ENCODE measurements around the gene VSNL1.

Gene VSNL1

GRCh38 chr2:17682098-17682857 is 141.8 kb downstream of the VSNL1 start:
- H3K4me3 ChIP-seq (ENCODE audit: low read depth in 1 of 2, low read length in 2 of 2): no peak overlapping the region
- H3K4me1 ChIP-seq (ENCODE audit: control insufficient read depth in 1 of 2, insufficient read depth in 2 of 2, low read length in 2 of 2): no peaks in the 10 kb centered on the region
- H3K36me3 ChIP-seq (ENCODE audit: control insufficient read depth in 1 of 2, insufficient read depth in 2 of 2, low read length in 2 of 2): peaks cover 13 to 18% of the 10 kb centered on the region in 2 donors
- no peak overlapping the region for H3K27ac ChIP-seq (ENCODE audit: low read length)
- no peaks in the 10 kb centered on the region for H3K27me3 ChIP-seq (ENCODE audit: low read depth, low read length)
- H3K9me3 ChIP-seq (ENCODE audit: control insufficient read depth in 1 of 2, low read length in 2 of 2): no peaks in the 10 kb centered on the region

DNA sequence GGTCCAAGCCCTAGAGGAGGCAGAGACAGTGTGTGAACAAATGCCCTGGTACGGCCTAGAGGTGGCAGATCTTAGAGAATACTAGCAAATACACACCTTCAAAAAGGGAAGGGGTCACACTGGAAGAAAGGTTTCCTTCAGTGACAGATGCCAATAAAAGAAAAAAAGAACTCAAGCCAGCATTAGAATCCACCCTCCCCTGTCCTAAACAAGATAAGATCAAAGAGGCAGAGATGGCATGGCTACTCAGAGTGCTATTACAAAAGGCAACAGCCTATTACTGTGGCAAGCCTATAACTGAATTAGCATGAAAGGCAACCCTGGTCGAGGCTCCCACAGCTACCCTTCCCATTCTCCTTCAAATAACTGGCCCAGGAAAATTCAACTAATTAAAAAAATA is 143.5 kb downstream of the VSNL1 start:
- Histone ChIP-seq H3K36me3 (ENCODE audit: control insufficient read depth in 1 of 2, insufficient read depth in 2 of 2, low read length in 2 of 2) (peaks cover 5 to 20% of the 10 kb centered on the region in 2 donors), H3K4me1 (ENCODE audit: control insufficient read depth in 1 of 2, insufficient read depth in 2 of 2, low read length in 2 of 2) (no peaks in the 10 kb centered on the region), H3K27ac (ENCODE audit: low read length) (no peak overlapping the region), H3K9me3 (ENCODE audit: control insufficient read depth in 1 of 2, low read length in 2 of 2) (no peaks in the 10 kb centered on the region), H3K4me3 (ENCODE audit: low read depth in 1 of 2, low read length in 2 of 2) (no peak overlapping the region), H3K27me3 (ENCODE audit: low read depth, low read length) (no peaks in the 10 kb centered on the region)

DNA sequence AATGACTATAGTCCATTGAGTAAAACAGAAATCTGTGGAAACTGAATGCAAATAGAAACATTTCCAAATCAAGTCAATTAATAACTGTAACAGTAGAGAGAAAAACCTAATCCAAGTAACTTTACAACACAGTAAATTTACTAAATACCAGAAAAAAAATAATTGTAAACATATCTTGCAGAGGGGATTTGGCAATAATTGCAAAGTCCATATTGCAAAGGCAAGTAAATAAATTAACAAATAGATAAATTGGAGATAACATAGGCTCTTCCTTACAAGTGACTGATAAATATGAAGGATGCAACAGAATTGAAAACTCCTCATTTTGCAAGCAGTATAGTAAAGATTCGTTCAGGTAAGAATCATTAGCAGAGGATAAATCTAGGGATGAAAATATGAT is 148.1 kb downstream of the VSNL1 start:
- H3K4me3 ChIP-seq (ENCODE audit: low read depth in 1 of 2, low read length in 2 of 2): no peak overlapping the region
- H3K9me3 ChIP-seq (ENCODE audit: control insufficient read depth in 1 of 2, low read length in 2 of 2): no peaks in the 10 kb centered on the region
- no peak overlapping the region for H3K27ac ChIP-seq (ENCODE audit: low read length)
- no peaks in the 10 kb centered on the region for H3K4me1 ChIP-seq (ENCODE audit: control insufficient read depth in 1 of 2, insufficient read depth in 2 of 2, low read length in 2 of 2)
- peaks cover 6 to 16% of the 10 kb centered on the region in 2 donors for H3K36me3 ChIP-seq (ENCODE audit: control insufficient read depth in 1 of 2, insufficient read depth in 2 of 2, low read length in 2 of 2)
- H3K27me3 ChIP-seq (ENCODE audit: low read depth, low read length): no peaks in the 10 kb centered on the region

- Histone ChIP-seq H3K27me3 (ENCODE audit: low read depth, low read length) (no peaks in the 10 kb centered on the region), H3K27ac (ENCODE audit: low read length) (no peak overlapping the region), H3K9me3 (ENCODE audit: control insufficient read depth in 1 of 2, low read length in 2 of 2) (no peaks in the 10 kb centered on the region), H3K4me1 (ENCODE audit: control insufficient read depth in 1 of 2, insufficient read depth in 2 of 2, low read length in 2 of 2) (no peaks in the 10 kb centered on the region), H3K4me3 (ENCODE audit: low read depth in 1 of 2, low read length in 2 of 2) (no peak overlapping the region), H3K36me3 (ENCODE audit: control insufficient read depth in 1 of 2, insufficient read depth in 2 of 2, low read length in 2 of 2) (peaks cover 6 to 16% of the 10 kb centered on the region in 2 donors)
Observed at GRCh38 chr2:17689010-17689409, 148.5 kb downstream of the VSNL1 start.

GRCh38 chr2:17690776-17691175 is 150.3 kb downstream of the VSNL1 start:
- Histone ChIP-seq H3K9me3 (ENCODE audit: control insufficient read depth in 1 of 2, low read length in 2 of 2) (no peaks in the 10 kb centered on the region), H3K36me3 (ENCODE audit: control insufficient read depth in 1 of 2, insufficient read depth in 2 of 2, low read length in 2 of 2) (peaks cover 6 to 31% of the 10 kb centered on the region in 2 donors), H3K4me1 (ENCODE audit: control insufficient read depth in 1 of 2, insufficient read depth in 2 of 2, low read length in 2 of 2) (no peaks in the 10 kb centered on the region), H3K4me3 (ENCODE audit: low read depth in 1 of 2, low read length in 2 of 2) (no peak overlapping the region), H3K27me3 (ENCODE audit: low read depth, low read length) (no peaks in the 10 kb centered on the region), H3K27ac (ENCODE audit: low read length) (no peak overlapping the region)

Measured in muscle layer of duodenum (tissue), 2 donors.